ENCODE results near the gene PLA2G2F.

The PLA2G2F gene

DNA sequence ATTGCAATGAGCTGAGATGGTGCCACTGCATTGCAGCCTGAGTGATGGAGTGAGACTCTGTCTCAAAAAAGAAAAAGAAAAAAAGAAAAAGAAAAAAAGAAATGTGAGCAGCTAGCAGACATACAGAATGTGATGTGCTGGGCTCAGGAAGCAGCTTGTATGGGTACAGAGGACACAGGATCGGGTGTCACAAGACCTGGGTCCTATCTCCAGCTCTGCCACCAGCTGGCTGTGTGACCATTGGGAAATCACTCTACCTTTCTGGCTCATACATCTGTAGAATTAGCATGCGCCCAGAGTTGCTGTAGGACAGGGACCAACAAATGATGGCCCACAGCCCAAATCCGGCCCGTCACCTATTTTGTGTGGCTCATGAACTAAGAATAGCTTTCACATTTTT is 50.5 kb downstream of the PLA2G2F start:
- Histone ChIP-seq H3K27me3 (ENCODE audit: control insufficient read depth in 2 of 2, insufficient read depth in 2 of 2, low read length in 2 of 2) (no peaks in the 10 kb centered on the region), H3K27ac (ENCODE audit: low read depth in 2 of 2, low read length in 2 of 2) (no peak overlapping the region), H3K4me1 (ENCODE audit: control insufficient read depth in 2 of 2, insufficient read depth in 2 of 2, low read length in 2 of 2) (peaks cover 17 to 43% of the 10 kb centered on the region in 2 donors), H3K4me3 (ENCODE audit: low read length in 2 of 2) (no peak overlapping the region), H3K9ac (ENCODE audit: low read depth in 1 of 2, low read length in 2 of 2) (no peak overlapping the region), H3K36me3 (ENCODE audit: control insufficient read depth in 2 of 2, insufficient read depth in 2 of 2, low read length in 2 of 2) (peaks cover 0 to 10% of the 10 kb centered on the region in 2 donors), H3K9me3 (ENCODE audit: control insufficient read depth in 2 of 2, low read length in 2 of 2) (no peaks in the 10 kb centered on the region)

DNA sequence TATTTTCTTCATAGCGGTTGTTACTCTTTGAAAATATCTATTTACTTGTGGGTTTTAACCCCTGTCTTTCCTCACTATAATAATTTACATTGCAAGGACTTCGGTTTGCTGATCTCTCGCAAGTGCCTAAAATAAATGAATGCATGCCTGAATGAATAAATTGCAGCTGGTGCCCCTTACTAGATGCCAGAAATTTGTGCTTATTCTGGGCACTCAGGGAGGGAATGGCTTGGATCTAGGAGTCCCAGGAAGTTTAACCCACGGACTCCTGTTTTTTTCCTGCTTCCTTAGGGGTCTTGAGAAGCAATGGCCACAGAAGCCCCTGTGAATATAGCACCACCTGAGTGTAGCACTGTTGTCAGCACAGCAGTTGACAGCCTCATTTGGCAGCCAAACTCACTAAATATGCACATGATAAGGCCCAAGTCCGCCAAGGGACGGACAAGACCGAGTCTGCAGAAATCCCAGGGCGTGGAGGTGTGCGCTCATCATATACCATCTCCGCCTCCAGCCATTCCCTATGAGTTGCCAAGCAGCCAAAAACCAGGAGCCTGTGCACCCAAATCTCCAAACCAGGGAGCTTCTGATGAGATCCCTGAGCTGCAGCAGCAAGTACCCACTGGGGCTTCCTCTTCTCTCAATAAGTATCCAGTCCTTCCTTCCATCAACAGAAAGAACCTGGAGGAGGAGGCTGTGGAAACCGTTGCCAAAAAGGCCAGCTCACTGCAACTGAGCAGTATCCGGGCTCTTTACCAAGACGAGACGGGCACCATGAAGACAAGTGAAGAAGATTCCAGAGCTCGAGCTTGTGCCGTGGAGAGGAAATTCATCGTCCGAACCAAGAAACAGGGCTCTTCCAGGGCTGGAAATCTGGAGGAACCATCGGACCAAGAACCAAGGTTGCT is 51.4 kb downstream of the PLA2G2F start:
- peaks cover 21 to 46% of the 10 kb centered on the region in 2 donors for H3K4me1 ChIP-seq (ENCODE audit: control insufficient read depth in 2 of 2, insufficient read depth in 2 of 2, low read length in 2 of 2)
- no peak overlapping the region for H3K27ac ChIP-seq (ENCODE audit: low read depth in 2 of 2, low read length in 2 of 2)

DNA sequence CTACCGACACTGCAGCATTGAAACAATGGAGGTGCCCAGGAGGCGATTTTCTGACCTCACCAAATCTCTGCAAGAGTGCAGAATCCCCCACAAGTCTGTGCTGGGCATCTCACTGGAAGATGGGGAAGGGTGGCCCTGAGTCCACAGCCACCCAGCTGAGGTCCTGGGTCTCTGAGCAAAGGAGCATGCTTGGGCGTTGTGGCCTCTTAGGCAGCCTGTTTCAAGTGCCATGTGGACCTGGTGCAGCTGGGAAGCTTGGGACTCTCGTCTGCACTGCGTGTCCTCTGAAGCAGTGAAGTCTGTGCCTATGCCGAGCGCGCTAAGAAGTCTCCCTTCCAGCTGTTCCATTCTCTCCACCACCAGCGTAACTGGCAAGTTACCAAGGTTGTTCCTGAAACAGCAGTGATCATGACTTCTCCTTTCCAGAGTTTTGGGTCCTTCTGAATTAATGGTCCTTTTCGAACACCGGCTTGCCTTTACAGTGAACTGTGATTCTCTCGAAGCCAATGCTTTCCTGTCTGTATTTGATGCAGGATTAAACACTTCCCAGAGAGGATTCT is 52.2 kb downstream of the PLA2G2F start:
- no peak overlapping the region for H3K27ac ChIP-seq (ENCODE audit: low read depth in 2 of 2, low read length in 2 of 2)

More for the DNA sequence above, 51.4 kb downstream of the PLA2G2F start:
- Histone ChIP-seq H3K9me3 (ENCODE audit: control insufficient read depth in 2 of 2, low read length in 2 of 2) (no peaks in the 10 kb centered on the region), H3K9ac (ENCODE audit: low read depth in 1 of 2, low read length in 2 of 2) (no peak overlapping the region), H3K27me3 (ENCODE audit: control insufficient read depth in 2 of 2, insufficient read depth in 2 of 2, low read length in 2 of 2) (no peaks in the 10 kb centered on the region), H3K4me3 (ENCODE audit: low read length in 2 of 2) (no peak overlapping the region), H3K36me3 (ENCODE audit: control insufficient read depth in 2 of 2, insufficient read depth in 2 of 2, low read length in 2 of 2) (peaks cover 0 to 10% of the 10 kb centered on the region in 2 donors)

DNA sequence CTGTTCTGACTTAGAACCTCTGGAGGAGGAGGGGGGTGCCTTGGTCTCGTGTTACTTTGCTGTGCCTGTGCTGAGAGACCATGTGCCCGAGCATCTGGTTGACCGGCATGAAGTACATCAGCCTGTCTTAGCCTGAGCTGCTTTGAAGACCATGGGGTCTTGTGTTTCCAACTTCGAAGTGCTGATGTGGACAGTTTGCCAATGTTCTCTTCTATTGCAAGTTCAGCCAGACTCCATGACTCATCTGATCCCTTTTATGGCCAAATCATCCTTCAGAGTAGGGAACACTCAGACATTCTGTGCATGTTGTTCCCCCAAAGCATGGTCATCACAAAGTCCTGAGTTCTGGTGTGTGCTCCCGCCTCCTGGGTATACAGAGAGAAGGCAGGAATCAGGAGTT is 53.2 kb downstream of the PLA2G2F start:
- Histone ChIP-seq H3K36me3 (ENCODE audit: control insufficient read depth in 2 of 2, insufficient read depth in 2 of 2, low read length in 2 of 2) (peaks cover 0 to 10% of the 10 kb centered on the region in 2 donors), H3K9me3 (ENCODE audit: control insufficient read depth in 2 of 2, low read length in 2 of 2) (no peaks in the 10 kb centered on the region), H3K27me3 (ENCODE audit: control insufficient read depth in 2 of 2, insufficient read depth in 2 of 2, low read length in 2 of 2) (no peaks in the 10 kb centered on the region), H3K9ac (ENCODE audit: low read depth in 1 of 2, low read length in 2 of 2) (no peak overlapping the region), H3K4me1 (ENCODE audit: control insufficient read depth in 2 of 2, insufficient read depth in 2 of 2, low read length in 2 of 2) (peaks cover 11 to 38% of the 10 kb centered on the region in 2 donors), H3K4me3 (ENCODE audit: low read length in 2 of 2) (no peak overlapping the region), H3K27ac (ENCODE audit: low read depth in 2 of 2, low read length in 2 of 2) (no peak overlapping the region)

More for the DNA sequence above, 52.2 kb downstream of the PLA2G2F start:
- Histone ChIP-seq H3K4me3 (ENCODE audit: low read length in 2 of 2) (no peak overlapping the region), H3K27me3 (ENCODE audit: control insufficient read depth in 2 of 2, insufficient read depth in 2 of 2, low read length in 2 of 2) (no peaks in the 10 kb centered on the region), H3K9me3 (ENCODE audit: control insufficient read depth in 2 of 2, low read length in 2 of 2) (no peaks in the 10 kb centered on the region), H3K9ac (ENCODE audit: low read depth in 1 of 2, low read length in 2 of 2) (no peak overlapping the region), H3K4me1 (ENCODE audit: control insufficient read depth in 2 of 2, insufficient read depth in 2 of 2, low read length in 2 of 2) (peaks cover 21 to 42% of the 10 kb centered on the region in 2 donors), H3K36me3 (ENCODE audit: control insufficient read depth in 2 of 2, insufficient read depth in 2 of 2, low read length in 2 of 2) (peaks cover 0 to 10% of the 10 kb centered on the region in 2 donors)

DNA sequence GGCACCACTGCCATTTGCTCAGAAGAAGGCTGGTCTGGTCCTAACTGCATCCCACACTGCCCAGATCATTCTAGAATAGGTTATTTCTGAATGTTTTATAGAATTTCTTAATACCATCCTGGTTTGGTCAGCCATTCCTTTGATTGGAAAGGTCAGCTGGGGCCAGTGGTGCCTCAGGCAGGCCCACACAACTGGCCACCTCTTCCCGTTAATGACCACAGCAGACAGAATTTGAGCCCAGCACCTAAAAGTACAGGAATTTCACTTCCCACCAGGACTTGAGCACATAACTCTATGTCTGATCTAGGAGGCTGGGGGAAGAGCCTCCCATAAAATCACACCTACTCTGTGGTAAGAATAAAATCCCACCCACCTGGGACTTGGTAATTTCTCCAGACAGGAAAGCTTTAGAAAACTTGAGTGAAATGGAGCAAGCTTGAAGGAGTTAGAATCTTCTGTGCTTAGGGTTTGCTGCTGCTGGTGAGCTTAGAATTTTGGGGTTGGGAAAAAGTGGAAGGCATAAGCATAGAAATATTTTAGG is 53.8 kb downstream of the PLA2G2F start:
- H3K27me3 ChIP-seq (ENCODE audit: control insufficient read depth in 2 of 2, insufficient read depth in 2 of 2, low read length in 2 of 2), result no peaks in the 10 kb centered on the region
- no peaks in the 10 kb centered on the region for H3K9me3 ChIP-seq (ENCODE audit: control insufficient read depth in 2 of 2, low read length in 2 of 2)
- no peak overlapping the region for H3K4me3 ChIP-seq (ENCODE audit: low read length in 2 of 2)
- no peak overlapping the region for H3K9ac ChIP-seq (ENCODE audit: low read depth in 1 of 2, low read length in 2 of 2)
- peaks cover 6 to 33% of the 10 kb centered on the region in 2 donors for H3K4me1 ChIP-seq (ENCODE audit: control insufficient read depth in 2 of 2, insufficient read depth in 2 of 2, low read length in 2 of 2)
- H3K36me3 ChIP-seq (ENCODE audit: control insufficient read depth in 2 of 2, insufficient read depth in 2 of 2, low read length in 2 of 2), result peaks cover 0 to 10% of the 10 kb centered on the region in 2 donors
- no peak overlapping the region for H3K27ac ChIP-seq (ENCODE audit: low read depth in 2 of 2, low read length in 2 of 2)

DNA sequence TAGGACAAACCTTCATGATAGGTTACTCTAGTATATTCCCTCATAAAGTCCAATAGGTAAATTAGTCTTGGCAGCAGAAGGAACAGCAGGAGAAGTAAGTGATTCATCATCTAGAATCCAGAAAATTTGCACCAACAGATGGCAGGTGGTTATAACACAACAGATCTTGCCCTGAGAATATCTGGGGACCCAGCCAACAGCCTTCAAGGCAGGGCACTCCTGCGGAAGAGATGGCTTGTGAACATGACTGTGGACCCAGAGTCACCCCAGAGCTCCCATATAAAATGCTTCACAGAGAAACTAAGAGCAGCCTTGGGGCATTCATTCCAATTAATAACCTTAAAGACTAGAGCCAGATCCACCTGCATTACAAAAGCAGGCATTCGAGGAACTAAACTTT is 55.1 kb downstream of the PLA2G2F start:
- Histone ChIP-seq H3K4me3 (ENCODE audit: low read length in 2 of 2) (no peak overlapping the region), H3K36me3 (ENCODE audit: control insufficient read depth in 2 of 2, insufficient read depth in 2 of 2, low read length in 2 of 2) (peaks cover 0 to 10% of the 10 kb centered on the region in 2 donors), H3K9ac (ENCODE audit: low read depth in 1 of 2, low read length in 2 of 2) (no peak overlapping the region), H3K9me3 (ENCODE audit: control insufficient read depth in 2 of 2, low read length in 2 of 2) (no peaks in the 10 kb centered on the region), H3K27me3 (ENCODE audit: control insufficient read depth in 2 of 2, insufficient read depth in 2 of 2, low read length in 2 of 2) (no peaks in the 10 kb centered on the region), H3K27ac (ENCODE audit: low read depth in 2 of 2, low read length in 2 of 2) (peak overlapping the region in 1 of 2 donors; percentile 51), H3K4me1 (ENCODE audit: control insufficient read depth in 2 of 2, insufficient read depth in 2 of 2, low read length in 2 of 2) (peaks cover 3 to 24% of the 10 kb centered on the region in 2 donors)

DNA sequence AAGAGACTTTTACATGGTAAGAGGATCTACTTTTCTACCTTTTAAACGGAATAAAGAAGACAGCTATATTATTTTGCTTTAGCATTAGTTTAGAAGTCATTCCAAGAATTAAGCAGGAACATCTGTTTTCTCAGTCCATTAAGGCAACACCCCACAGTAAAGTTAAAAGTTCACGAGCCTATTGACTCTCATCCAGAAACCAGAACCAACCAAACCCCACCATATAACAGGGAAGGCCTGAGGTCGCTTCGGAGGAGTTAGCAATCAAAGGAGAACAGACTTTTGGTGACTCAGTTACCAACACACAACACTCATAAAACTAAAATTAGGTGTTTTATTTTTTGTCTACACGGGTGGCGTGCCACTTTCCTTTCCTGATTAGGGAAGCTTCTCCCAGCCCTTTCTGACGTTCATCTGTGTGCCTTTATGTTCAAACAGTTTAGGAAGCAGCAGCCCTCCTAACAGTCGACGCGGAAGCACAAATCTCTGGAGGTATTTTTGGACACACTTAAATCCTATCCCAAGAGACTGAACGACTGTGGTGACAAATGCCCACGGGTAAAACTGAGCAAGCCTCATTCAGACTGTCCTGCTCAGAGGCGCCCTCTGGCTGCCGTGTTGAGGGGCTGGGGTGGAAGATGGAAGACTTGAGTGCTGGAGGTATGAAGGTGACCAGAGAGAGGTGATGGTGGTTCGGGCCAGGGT is 55.8 kb downstream of the PLA2G2F start:
- Histone ChIP-seq H3K9me3 (ENCODE audit: control insufficient read depth in 2 of 2, low read length in 2 of 2) (no peaks in the 10 kb centered on the region), H3K4me3 (ENCODE audit: low read length in 2 of 2) (peak overlapping the region; percentile 33 to 49), H3K9ac (ENCODE audit: low read depth in 1 of 2, low read length in 2 of 2) (no peak overlapping the region), H3K27ac (ENCODE audit: low read depth in 2 of 2, low read length in 2 of 2) (peak overlapping the region; percentile 14 to 51), H3K4me1 (ENCODE audit: control insufficient read depth in 2 of 2, insufficient read depth in 2 of 2, low read length in 2 of 2) (peaks cover 3 to 28% of the 10 kb centered on the region in 2 donors), H3K36me3 (ENCODE audit: control insufficient read depth in 2 of 2, insufficient read depth in 2 of 2, low read length in 2 of 2) (peaks cover 0 to 10% of the 10 kb centered on the region in 2 donors), H3K27me3 (ENCODE audit: control insufficient read depth in 2 of 2, insufficient read depth in 2 of 2, low read length in 2 of 2) (no peaks in the 10 kb centered on the region)

DNA sequence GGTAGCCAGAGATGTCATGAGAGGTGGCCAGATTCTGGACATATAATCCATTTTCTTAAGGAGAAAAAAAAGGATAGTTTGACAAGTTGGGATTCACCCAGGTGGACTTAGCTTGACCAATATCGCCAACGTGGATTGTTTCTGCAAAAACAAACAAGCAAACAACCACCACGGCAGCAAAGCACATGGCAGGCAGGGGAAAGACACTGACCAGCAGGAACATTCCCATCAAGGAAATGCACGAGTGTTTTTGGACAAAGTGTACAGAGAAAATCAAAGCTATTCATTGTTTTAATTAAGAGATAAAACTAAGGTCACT is 56.3 kb downstream of the PLA2G2F start:
- Histone ChIP-seq H3K27me3 (ENCODE audit: control insufficient read depth in 2 of 2, insufficient read depth in 2 of 2, low read length in 2 of 2) (no peaks in the 10 kb centered on the region), H3K9ac (ENCODE audit: low read depth in 1 of 2, low read length in 2 of 2) (no peak overlapping the region), H3K27ac (ENCODE audit: low read depth in 2 of 2, low read length in 2 of 2) (peak overlapping the region in 1 of 2 donors; percentile 23), H3K36me3 (ENCODE audit: control insufficient read depth in 2 of 2, insufficient read depth in 2 of 2, low read length in 2 of 2) (peaks cover 0 to 10% of the 10 kb centered on the region in 2 donors), H3K4me1 (ENCODE audit: control insufficient read depth in 2 of 2, insufficient read depth in 2 of 2, low read length in 2 of 2) (peaks cover 3 to 28% of the 10 kb centered on the region in 2 donors), H3K9me3 (ENCODE audit: control insufficient read depth in 2 of 2, low read length in 2 of 2) (no peaks in the 10 kb centered on the region), H3K4me3 (ENCODE audit: low read length in 2 of 2) (peak overlapping the region in 1 of 2 donors; percentile 33)

DNA sequence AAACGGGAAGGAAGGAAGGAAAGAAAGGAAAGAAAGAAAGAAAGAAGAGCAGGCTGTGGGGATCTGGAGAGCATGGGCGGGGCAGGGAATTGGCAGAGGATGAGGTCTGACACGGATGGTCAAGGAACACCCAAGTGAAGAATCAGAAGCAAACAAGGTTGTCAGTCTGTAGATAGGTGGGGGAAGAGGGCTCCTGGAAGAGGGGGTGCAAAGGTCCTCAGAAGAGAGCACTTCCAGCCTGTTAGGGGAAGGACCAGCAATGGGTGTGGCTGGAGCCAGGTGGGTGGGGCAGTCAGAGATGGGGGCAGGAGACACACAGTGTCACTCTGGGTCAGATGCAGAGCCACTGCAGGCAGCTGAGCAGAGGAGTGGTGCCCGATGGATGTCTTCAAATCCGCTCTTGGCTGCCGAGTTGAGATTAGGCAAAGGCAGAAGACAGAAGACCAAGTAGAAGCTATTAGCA is 58.2 kb downstream of the PLA2G2F start:
- Histone ChIP-seq H3K4me1 (ENCODE audit: control insufficient read depth in 2 of 2, insufficient read depth in 2 of 2, low read length in 2 of 2) (peaks cover 3 to 28% of the 10 kb centered on the region in 2 donors), H3K9ac (ENCODE audit: low read depth in 1 of 2, low read length in 2 of 2) (no peak overlapping the region), H3K27ac (ENCODE audit: low read depth in 2 of 2, low read length in 2 of 2) (no peak overlapping the region), H3K36me3 (ENCODE audit: control insufficient read depth in 2 of 2, insufficient read depth in 2 of 2, low read length in 2 of 2) (peaks cover 0 to under 1% of the 10 kb centered on the region in 2 donors), H3K27me3 (ENCODE audit: control insufficient read depth in 2 of 2, insufficient read depth in 2 of 2, low read length in 2 of 2) (no peaks in the 10 kb centered on the region), H3K4me3 (ENCODE audit: low read length in 2 of 2) (no peak overlapping the region), H3K9me3 (ENCODE audit: control insufficient read depth in 2 of 2, low read length in 2 of 2) (no peaks in the 10 kb centered on the region)
